OCI-LY7 (cell line): ENCODE data around the gene THAP4.

Experiments used
- CTCF ChIP-seq: fragments of 200-600 bp; sonication (generic); conservative IDR thresholded peaks from 2 replicates; pipeline ENCODE4 v1.5.1; 2014; ENCODE audit warnings: mild to moderate bottlenecking, antibody characterized with exemption, low read length, moderate library complexity, mixed read lengths
- EZH2phosphoT487 ChIP-seq: fragments of 200-600 bp; sonication (generic); IDR thresholded peaks from 2 replicates; pipeline ENCODE4 v1.6.1; 2018; ENCODE audit warnings: low read depth, borderline replicate concordance, mild to moderate bottlenecking, mixed run types, antibody characterized with exemption, low read length, moderate library complexity, mixed read lengths

- no peak for TF ChIP-seq CTCF
- no peak for TF ChIP-seq EZH2phosphoT487
These were observed 76.0 kb downstream of the THAP4 start for GRCh38 chr2:241560883-241561474.
